Stimulated activated naive CD8-positive, alpha-beta T cell treated with anti-CD3 and anti-CD28 coated beads, Interleukin-15, amount 100 ng/mL, for 72 hours (primary cell): ENCODE results near the gene CDC42BPB.
A peak's percentile ranks its signal among the peaks of the same experiment; 100 is the strongest.

Experiments used
- ATAC-seq: fragments of 150-1000 bp; cut with Tn5 transposase; 2 replicates; pipeline ENCODE4 v1.10.0; 2021; ENCODE audit warnings: mild to moderate bottlenecking, moderate library complexity
- DNase-seq, 2 donors: peaks; one replicate each; pipeline ENCODE4 v3.0.0; 2021 to 2022
- H3K27ac Mint-ChIP-seq, 2 donors: one replicate each; pipeline ENCODE4 v1.8.0; 2022; ENCODE audit warnings: mild to moderate bottlenecking in 2 of 2, mixed read lengths in 2 of 2, moderate library complexity in 2 of 2
- H3K27me3 Mint-ChIP-seq: one replicate; pipeline ENCODE4 v1.8.0; 2022; ENCODE audit warnings: mixed read lengths
- H3K4me1 Mint-ChIP-seq: one replicate; pipeline ENCODE4 v1.8.0; 2022; ENCODE audit warnings: mild to moderate bottlenecking, mixed read lengths
- H3K4me3 Mint-ChIP-seq, 2 donors: one replicate each; pipeline ENCODE4 v1.8.0; 2022; ENCODE audit warnings: mild to moderate bottlenecking in 2 of 2, mixed read lengths in 2 of 2, moderate library complexity in 1 of 2
- H3K9me3 Mint-ChIP-seq, 2 donors: one replicate each; pipeline ENCODE4 v1.8.0; 2022; ENCODE audit warnings: mixed read lengths in 2 of 2

The CDC42BPB gene

DNA sequence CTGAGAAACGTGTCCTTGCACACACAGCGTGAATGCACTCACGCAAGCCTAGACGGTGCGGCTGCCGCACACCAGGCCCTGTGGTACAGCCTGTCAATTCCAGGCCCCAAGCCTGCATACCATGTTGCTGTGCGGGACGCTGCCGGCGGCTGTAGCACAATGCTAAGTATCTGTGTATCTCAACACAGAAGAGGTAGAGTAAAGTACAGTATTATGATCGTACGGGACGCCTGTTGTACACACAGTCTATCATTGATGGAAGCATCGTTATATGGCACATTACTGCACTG, 89.9 kb downstream of the CDC42BPB start:
- H3K4me1 Mint-ChIP-seq = no peaks in the 10 kb centered on the region
- DNase-seq = no peak
- H3K27me3 Mint-ChIP-seq = no peaks in the 10 kb centered on the region
- no peak overlapping the region for H3K27ac Mint-ChIP-seq
- ATAC-seq = no peak
- H3K9me3 Mint-ChIP-seq = no peaks in the 10 kb centered on the region
- H3K4me3 Mint-ChIP-seq = no peak overlapping the region

DNA sequence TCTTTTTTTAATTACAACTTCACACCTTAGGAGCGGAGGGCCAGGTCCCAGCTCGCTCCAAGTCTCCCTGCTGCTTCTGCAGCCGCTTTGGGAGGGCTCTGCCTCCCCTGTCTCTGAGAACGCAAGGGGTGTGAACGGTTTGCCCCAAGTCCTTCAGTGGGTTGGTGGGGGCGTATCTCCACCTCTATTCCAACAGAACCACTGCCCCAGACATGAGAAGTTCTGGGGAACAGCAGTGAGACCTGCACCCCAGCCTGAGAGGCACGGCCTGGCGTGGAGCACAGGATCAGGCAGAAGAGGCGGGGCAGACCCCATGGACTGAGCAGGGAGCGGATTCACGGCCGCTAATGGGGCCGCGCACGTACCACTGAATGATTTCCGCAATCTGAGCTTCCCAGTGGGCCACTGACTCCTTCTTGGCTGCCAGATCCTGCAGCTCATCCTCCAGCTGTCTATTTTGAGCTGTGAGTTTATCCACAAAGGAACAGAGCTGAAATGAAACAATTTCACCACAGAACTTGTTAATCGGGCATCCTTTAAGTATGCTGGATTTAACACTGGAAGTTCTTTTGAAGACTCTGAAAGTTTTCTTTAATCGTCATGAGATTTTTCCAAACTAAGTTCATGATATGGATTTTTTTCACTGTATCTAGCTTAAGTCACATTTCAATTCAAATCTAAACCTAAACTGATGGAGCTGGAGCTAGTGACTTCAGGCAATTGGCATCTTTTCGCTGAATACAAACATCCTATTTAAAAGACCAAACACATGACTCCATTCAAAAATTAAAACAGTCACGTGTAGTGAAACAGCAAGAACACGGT, 90.5 kb downstream of the CDC42BPB start:
- H3K27me3 Mint-ChIP-seq = no peaks in the 10 kb centered on the region
- DNase-seq = no peak
- no peak overlapping the region for H3K27ac Mint-ChIP-seq
- no peaks in the 10 kb centered on the region for H3K4me1 Mint-ChIP-seq
- H3K9me3 Mint-ChIP-seq = no peaks in the 10 kb centered on the region
- no peak for ATAC-seq
- no peak overlapping the region for H3K4me3 Mint-ChIP-seq

DNA sequence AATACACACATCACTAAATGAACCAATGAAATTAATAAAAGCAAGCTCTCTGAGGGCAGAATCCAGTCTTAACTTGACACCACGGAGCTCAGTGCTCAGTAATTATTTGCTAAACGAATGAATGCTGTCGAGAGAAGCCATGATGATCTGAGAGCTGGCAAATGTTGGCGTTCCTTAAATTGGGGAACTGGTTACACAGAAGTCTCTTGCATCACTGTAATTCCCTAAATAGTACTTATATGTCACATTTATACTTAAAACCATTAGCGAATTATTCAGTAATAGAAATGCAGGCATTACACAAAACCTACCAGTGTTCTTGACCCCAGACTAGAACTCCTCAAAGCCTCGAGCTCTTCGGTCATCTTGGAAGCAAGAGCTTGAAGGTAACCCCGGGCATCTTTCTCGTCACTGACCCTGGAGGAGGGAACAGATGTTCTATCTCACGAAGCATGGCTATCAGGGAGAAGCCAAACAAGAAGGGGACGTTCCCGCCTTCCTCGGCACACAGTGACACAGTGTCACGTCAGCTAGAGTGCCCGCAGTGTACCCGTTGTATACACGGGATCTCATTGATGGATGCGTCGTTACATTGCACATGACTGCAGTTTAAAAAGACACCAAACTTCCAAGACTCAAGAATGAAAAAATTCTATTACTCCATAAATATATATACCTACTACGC, 91.2 kb downstream of the CDC42BPB start:
- no peaks in the 10 kb centered on the region for H3K4me1 Mint-ChIP-seq
- H3K27me3 Mint-ChIP-seq = no peaks in the 10 kb centered on the region
- no peak overlapping the region for H3K4me3 Mint-ChIP-seq
- DNase-seq (no peak), ATAC-seq (no peak)
- H3K27ac Mint-ChIP-seq = no peak overlapping the region
- H3K9me3 Mint-ChIP-seq = no peaks in the 10 kb centered on the region

DNA sequence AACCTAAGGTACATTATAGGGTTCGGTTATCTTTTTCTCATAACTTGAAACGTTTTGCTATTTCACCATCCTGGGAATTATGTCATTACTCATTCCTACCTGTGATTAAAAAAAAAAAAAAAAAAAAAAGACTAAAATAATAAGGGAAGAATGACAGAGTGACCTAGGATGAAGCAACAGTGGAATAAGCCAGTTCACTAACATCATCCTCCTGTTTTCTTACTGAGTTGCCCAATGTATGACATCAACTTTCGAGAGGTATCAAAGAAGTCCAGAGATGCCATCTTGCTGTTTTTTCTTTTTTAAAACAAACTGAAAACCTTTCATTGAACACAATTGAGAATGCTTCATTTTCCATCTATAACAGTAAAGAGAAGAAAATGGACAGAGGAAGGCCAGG, 92.1 kb downstream of the CDC42BPB start:
- ATAC-seq = no peak
- Mint-ChIP-seq H3K9me3 (no peaks in the 10 kb centered on the region), H3K27me3 (no peaks in the 10 kb centered on the region), H3K27ac (no peak overlapping the region), H3K4me1 (no peaks in the 10 kb centered on the region), H3K4me3 (no peak overlapping the region)
- no peak for DNase-seq

DNA sequence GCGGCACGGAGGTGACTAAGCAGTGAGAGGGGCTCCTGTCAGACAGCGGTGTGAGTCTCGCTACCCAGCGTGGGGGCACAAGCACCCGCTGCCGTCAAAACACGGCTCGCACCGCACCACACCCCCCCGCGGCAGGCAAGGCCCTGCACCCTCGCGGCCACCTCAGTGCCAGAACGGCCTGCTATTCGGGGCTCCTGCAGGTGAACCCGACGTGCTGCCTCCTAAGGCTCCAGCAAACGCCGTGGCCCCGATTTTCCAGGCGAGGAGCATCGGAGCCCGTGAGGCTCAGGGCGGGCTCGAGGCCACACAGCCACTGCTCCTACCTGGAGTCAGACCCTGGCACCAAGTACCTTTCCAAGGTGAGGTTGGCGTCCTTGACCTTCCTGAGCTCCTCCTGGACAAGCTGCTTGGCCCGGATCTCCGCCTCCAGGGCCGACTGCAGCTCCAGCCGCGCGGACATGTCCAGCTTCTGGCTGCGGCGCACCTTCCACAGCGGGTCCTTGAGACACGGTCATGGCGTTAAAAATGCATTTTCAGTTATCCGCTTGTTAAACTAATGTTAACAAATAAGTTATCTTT, 93.1 kb downstream of the CDC42BPB start:
- no peaks in the 10 kb centered on the region for H3K4me1 Mint-ChIP-seq
- ATAC-seq (no peak), DNase-seq (no peak)
- no peak overlapping the region for H3K4me3 Mint-ChIP-seq
- H3K27ac Mint-ChIP-seq = no peak overlapping the region
- no peaks in the 10 kb centered on the region for H3K27me3 Mint-ChIP-seq
- H3K9me3 Mint-ChIP-seq = no peaks in the 10 kb centered on the region

DNA sequence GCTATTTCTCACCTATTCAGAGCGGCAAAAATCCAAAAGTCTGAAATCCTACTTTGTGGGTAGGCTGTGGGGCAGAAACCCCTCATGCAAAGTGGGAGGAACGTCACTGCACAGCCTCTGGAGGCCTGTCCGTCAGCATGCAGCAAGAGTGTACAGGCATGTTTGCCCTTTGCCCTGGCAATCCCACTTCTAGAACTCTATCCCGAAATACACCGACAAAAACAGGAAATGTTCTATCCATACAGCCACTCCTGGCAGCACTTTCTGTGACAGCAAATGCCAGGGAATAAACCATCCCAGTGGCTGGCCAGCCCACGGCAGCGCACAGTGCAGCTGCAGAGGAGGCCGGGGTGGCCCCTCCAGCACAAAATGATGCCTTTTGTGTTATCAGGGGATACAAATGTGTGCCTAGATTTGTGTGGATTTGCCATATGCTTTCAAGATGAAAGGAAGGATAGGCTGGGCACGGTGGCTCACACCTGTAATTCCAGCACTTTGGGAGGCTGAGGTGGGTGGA, 95.2 kb downstream of the CDC42BPB start:
- ATAC-seq (no peak), DNase-seq (no peak)
- no peaks in the 10 kb centered on the region for H3K9me3 Mint-ChIP-seq
- no peaks in the 10 kb centered on the region for H3K4me1 Mint-ChIP-seq
- peak overlapping the region in 1 of 2 donors; percentile 3 for H3K27ac Mint-ChIP-seq
- H3K4me3 Mint-ChIP-seq = no peak overlapping the region
- H3K27me3 Mint-ChIP-seq = no peaks in the 10 kb centered on the region

DNA sequence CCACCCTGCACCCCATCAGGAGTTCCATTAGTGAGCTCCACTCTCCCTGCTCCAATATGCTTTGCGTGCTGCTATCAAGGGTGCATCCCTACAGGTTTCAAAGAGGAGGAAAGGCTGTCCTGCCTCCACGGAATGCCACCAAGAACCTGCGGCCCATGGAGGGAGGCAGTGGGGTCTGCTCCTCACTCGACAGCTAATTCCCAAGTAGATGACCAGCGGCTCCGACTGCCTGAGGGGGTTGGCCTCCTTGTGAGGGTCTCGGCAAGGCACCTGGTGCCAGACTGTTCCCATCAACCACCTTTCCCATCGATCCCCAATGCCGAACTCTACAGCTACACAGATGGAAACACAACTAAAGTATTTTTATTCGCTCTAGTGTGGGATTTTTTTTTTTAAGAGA, 98.9 kb downstream of the CDC42BPB start:
- no peaks in the 10 kb centered on the region for H3K9me3 Mint-ChIP-seq
- DNase-seq = no peak
- no peaks in the 10 kb centered on the region for H3K4me1 Mint-ChIP-seq
- H3K4me3 Mint-ChIP-seq = no peak overlapping the region
- H3K27ac Mint-ChIP-seq = no peak overlapping the region
- no peak for ATAC-seq
- no peaks in the 10 kb centered on the region for H3K27me3 Mint-ChIP-seq

DNA sequence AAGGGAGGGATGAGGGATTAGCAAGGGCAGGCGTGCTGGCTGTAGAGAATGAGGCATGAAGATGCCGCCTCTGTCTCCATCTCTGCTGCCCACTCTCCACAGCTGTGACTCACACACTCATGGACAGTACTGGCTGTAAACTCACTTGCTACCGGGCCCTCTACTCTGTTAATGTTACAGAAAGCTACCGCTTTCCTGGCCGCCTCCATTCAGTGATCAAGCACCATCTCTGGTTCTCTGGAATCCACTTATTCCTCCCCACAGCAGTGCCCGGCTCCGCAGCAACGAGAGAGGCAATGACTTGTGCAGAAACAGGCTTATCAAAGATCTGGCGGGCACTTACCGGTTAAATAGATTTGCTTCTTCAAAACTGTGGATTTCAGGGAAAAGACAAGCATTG, 100.1 kb downstream of the CDC42BPB start:
- DNase-seq (no peak), ATAC-seq (no peak)
- Mint-ChIP-seq H3K27ac (no peak overlapping the region), H3K9me3 (no peaks in the 10 kb centered on the region), H3K27me3 (no peaks in the 10 kb centered on the region), H3K4me3 (no peak overlapping the region), H3K4me1 (no peaks in the 10 kb centered on the region)

DNA sequence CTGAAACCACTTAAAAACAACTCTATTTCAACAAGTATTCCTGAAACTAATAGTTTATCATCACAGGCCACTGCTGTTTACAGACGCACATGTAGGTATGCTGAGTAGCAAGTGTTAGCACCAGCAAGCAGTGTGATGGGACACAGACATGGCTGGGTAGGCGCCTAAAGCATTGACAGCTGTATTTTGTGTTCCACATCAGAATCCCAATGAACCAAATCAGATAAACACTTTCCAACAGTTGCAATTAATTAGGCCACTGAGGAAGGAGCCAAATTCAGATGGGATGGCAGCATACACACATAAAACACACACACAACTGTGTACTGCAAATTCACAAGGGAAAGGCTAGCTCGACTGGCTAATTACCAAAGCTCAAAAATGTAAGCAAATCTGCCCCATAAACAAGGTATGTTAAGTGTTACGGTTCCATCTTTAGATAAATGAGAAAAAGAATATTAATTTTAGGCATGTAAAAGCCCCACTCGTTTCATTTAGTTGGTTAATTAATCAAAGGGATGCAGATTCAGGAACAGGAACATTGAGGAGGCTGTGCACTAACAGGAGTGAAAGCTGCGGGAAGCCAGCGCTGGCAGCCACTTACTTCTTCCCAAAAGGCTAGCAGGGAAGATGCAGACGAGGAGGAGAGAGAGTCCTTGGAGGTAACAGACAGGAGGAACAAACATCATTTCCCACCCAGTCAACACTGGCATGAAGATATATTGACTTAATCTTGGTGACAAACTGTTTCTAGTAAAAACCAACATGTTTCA, 101.5 kb downstream of the CDC42BPB start:
- Mint-ChIP-seq H3K4me3 (no peak overlapping the region), H3K9me3 (no peaks in the 10 kb centered on the region), H3K4me1 (no peaks in the 10 kb centered on the region), H3K27ac (no peak overlapping the region), H3K27me3 (no peaks in the 10 kb centered on the region)
- no peak for DNase-seq
- no peak for ATAC-seq

DNA sequence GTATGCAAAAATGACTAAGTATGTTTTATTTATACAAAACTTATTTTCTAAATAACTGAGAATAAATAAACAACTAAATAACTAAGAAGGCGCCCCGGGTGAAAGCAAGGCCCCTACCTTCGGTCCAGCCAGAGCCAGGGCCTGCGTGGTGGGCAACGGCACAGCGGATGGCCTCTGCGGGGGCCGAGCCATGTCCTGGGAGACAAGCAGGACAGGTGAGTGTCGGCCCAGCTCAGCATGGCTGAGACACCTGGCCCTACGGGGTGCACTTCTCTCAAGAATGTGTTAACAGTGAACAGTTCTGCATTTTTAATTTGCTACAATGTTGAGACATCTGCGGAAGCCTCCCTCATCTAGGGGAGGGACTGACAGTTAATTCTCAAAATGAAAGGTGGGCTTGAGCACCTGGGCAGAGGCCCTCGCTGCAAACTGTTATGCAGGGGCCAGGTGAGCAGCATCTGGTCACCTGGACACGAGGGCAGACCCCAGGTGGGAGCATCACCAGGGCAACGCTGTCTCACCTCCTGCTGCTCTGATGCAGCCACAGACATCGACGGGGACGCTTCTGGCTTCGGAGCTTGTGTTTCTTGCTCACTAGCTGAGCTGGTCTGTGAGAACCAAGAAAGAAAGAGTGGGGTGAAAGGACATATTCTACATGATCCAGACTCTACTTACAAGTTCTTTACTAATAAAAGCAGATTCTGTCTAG, 103.1 kb downstream of the CDC42BPB start:
- ATAC-seq (no peak), DNase-seq (no peak)
- no peaks in the 10 kb centered on the region for H3K9me3 Mint-ChIP-seq
- no peak overlapping the region for H3K27ac Mint-ChIP-seq
- H3K27me3 Mint-ChIP-seq = no peaks in the 10 kb centered on the region
- H3K4me1 Mint-ChIP-seq = peaks cover 8% of the 10 kb centered on the region
- H3K4me3 Mint-ChIP-seq = no peak overlapping the region

DNA sequence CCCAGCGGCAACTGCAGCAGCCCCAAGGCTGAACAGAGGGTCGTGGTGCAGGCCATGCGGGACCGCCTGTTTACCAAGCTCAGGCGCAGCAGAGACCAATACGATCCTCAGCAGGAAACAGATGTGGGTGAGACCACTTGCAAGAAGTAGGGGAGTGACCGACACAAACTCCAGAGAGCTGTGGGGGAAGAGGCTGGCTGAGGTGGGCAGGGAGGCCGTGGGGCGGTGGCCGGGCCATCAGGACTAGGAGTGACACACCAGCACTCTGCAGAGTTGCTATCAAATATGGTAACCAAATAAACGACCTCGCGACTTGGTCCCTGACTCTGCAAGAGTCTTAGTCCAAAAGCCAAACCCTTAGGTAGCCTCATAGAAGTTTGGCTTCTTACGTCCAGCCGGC, 104.2 kb downstream of the CDC42BPB start:
- no peak overlapping the region for H3K27ac Mint-ChIP-seq
- DNase-seq = no peak

DNA sequence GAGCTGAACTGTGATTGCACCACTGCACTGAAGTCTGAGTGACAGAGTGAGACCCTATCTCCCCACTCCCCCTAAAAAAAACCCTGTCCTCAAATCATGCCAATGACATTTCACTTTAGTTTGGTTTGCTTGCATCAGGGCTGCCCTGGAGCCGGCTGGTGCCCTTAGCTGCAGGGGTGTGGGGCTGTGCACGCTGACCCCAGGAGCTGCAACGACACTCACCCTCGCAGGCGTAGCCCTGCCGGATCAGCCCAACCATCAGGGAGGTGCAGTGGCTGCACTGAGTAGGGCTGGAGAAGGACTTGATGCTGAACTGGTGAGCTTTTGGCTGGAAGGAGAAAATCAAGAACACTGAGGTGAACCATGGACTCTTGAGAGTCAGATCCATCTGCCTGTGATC, 105.1 kb downstream of the CDC42BPB start:
- no peaks in the 10 kb centered on the region for H3K9me3 Mint-ChIP-seq
- no peak overlapping the region for H3K4me3 Mint-ChIP-seq
- no peaks in the 10 kb centered on the region for H3K27me3 Mint-ChIP-seq
- no peak for ATAC-seq
- no peak for DNase-seq
- H3K27ac Mint-ChIP-seq = no peak overlapping the region
- peaks cover 21% of the 10 kb centered on the region for H3K4me1 Mint-ChIP-seq

More for the DNA sequence above, 104.2 kb downstream of the CDC42BPB start:
- no peak overlapping the region for H3K4me3 Mint-ChIP-seq
- H3K4me1 Mint-ChIP-seq = peaks cover 15% of the 10 kb centered on the region
- no peaks in the 10 kb centered on the region for H3K9me3 Mint-ChIP-seq
- ATAC-seq = no peak
- no peaks in the 10 kb centered on the region for H3K27me3 Mint-ChIP-seq

DNA sequence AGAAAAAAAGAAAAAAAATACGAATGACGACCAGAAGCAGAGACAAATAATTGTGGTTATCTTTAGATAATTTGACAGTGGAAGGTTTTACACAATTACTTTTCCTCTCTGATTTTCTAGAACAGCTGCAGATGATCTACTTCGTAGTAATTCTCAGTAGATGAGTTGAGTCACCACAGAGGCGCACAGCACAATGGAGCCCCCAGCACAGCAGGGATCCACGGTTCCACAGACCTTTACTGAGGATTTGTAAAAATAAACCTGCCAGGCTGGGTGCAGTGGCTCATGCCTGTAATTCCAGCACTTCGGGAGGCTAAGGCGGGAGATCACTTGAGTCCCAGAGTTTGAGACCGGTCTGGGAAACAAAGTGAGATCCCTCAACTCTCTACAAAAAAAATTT, 105.5 kb downstream of the CDC42BPB start:
- no peak for ATAC-seq
- Mint-ChIP-seq H3K4me1 (peaks cover 26% of the 10 kb centered on the region), H3K27ac (no peak overlapping the region), H3K27me3 (no peaks in the 10 kb centered on the region), H3K4me3 (no peak overlapping the region), H3K9me3 (no peaks in the 10 kb centered on the region)
- no peak for DNase-seq

DNA sequence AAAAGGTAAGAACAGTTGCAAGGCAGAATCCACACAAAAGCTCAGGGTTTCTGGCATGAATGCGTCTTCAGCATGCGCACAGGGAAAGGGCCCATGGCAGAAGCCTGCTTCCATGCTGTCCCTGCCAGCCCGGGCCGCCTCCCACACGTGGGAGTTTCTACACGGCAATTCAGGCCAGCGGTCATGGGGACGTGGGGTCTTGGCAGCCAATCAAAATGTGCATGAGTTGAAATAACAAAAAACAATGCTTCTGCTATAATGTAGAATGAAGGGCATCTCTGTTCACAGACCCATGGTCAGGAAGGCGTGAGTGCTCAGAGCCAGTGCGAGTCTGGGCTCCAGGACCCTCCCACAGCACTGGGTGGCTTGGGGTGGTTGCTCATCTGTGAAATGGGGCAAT, 106.3 kb downstream of the CDC42BPB start:
- H3K9me3 Mint-ChIP-seq = no peaks in the 10 kb centered on the region
- H3K27ac Mint-ChIP-seq = no peak overlapping the region
- ATAC-seq = no peak
- H3K27me3 Mint-ChIP-seq = no peaks in the 10 kb centered on the region
- peaks cover 31% of the 10 kb centered on the region for H3K4me1 Mint-ChIP-seq
- no peak overlapping the region for H3K4me3 Mint-ChIP-seq
- no peak for DNase-seq

DNA sequence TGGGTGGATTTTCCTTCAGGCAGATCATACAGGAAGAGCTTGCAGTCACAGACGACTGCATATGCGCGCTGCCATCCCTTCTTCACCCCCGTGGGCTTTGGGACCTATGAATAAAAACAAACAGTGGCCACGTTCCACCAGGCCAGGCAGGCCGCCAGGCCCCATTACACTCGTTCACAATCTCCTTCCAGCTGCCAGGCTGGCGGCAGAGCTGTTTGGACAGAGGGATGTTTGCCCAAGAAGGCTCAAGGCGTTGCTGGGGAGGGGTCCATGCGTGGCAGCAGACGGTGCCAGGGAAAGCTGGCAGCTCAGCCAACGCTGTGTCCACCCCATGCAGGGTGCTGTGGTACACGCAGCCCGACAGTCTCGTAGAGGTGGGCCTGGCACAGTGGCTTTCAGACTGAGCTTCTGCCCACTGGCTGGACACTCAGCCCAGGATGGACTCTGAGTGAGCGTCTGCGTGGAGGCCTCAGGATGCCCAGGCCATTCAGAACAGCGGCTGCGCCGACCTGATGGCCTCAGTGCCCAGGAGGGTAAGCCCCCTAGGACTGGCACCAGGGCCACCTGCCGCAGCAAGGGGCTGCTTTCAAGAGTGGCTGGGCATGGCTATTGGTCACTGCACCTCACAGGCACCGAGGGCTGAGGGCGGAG, 107.4 kb downstream of the CDC42BPB start:
- ATAC-seq (no peak), DNase-seq (no peak)
- Mint-ChIP-seq H3K27me3 (no peaks in the 10 kb centered on the region), H3K9me3 (no peaks in the 10 kb centered on the region), H3K4me1 (peaks cover 31% of the 10 kb centered on the region), H3K27ac (no peak overlapping the region), H3K4me3 (no peak overlapping the region)
